DMS79 treated with DMSO at 0.1 percent for 48 hours (cell line): ENCODE measurements around the gene ODAPH.
"Not testable (repeated sequence)": the region's sequence is repeated elsewhere in the genome, so short reads cannot be mapped to it uniquely, and the experiment has no call there.

Experiments used
- DNase-seq: peaks from one replicate; lab custom pipeline; 2025; lab: John Stamatoyannopoulos, UW

Gene ODAPH

GRCh38 chr4:75555294-75556164 lies at the start of gene ODAPH:
Gene ODAPH (plus strand): TSS chr4:75556066. CDS start chr4:75556083, 17 bp downstream.
- no peak for DNase-seq

GRCh38 chr4:75509592-75509991 lies 46.3 kb upstream of the ODAPH start:
- not testable (repeated sequence) for DNase-seq

GRCh38 chr4:75511841-75512240 lies 44.0 kb upstream of the ODAPH start:
- DNase-seq: no peak

- no peak for DNase-seq
Measured at GRCh38 chr4:75512386-75513211, 43.3 kb upstream of the ODAPH start.

- peak; percentile 57 for DNase-seq
Measured at GRCh38 chr4:75513526-75514130, 42.2 kb upstream of the ODAPH start.

GRCh38 chr4:75514131-75514948 lies 41.5 kb upstream of the ODAPH start, which contains the start of the genes RCHY1 and THAP6:
Gene RCHY1 (minus strand): TSS chr4:75514403. CDS start chr4:75514286, 117 bp downstream.
Gene THAP6 (plus strand): TSS chr4:75514473. CDS start chr4:75515453, 980 bp downstream.
- DNase-seq: peak; percentile 95

- peak; percentile 63 for DNase-seq
Measured at GRCh38 chr4:75514949-75515612, 40.8 kb upstream of the ODAPH start.

GRCh38 chr4:75516144-75516543 lies 39.7 kb upstream of the ODAPH start:
- DNase-seq: no peak

GRCh38 chr4:75519452-75519851 lies 36.4 kb upstream of the ODAPH start:
- DNase-seq: not testable (repeated sequence)

- DNase-seq: no peak
Measured at GRCh38 chr4:75525086-75525485, 30.8 kb upstream of the ODAPH start.

- no peak for DNase-seq
Measured at GRCh38 chr4:75525910-75526309, 30.0 kb upstream of the ODAPH start.

- DNase-seq: no peak
Measured at GRCh38 chr4:75527482-75527881, 28.4 kb upstream of the ODAPH start.

- DNase-seq: no peak
Measured at GRCh38 chr4:75530556-75531322, 25.1 kb upstream of the ODAPH start.

GRCh38 chr4:75531536-75532143 lies 24.2 kb upstream of the ODAPH start:
- not testable (repeated sequence) for DNase-seq

- not testable (repeated sequence) for DNase-seq
Measured at GRCh38 chr4:75533339-75533887, 22.5 kb upstream of the ODAPH start.

GRCh38 chr4:75533926-75534325 lies 21.9 kb upstream of the ODAPH start:
- not testable (repeated sequence) for DNase-seq

GRCh38 chr4:75537308-75537707 lies 18.6 kb upstream of the ODAPH start:
- not testable (repeated sequence) for DNase-seq

- no peak for DNase-seq
Measured at GRCh38 chr4:75542824-75543223, 13.0 kb upstream of the ODAPH start.

GRCh38 chr4:75544220-75544619 lies 11.6 kb upstream of the ODAPH start:
- DNase-seq: not testable (repeated sequence)
